ENCODE data around the gene SSC5D. TPM values are rescaled to one million over a fixed set of nuclear protein-coding genes. Genes with fewer than 3 reads are reported as not detected.

SSC5D gene
- total RNA-seq, 1 donor from 2014 or later = 46.8 TPM

GRCh38 chr19:55539090-55539984 is 51.1 kb downstream of the SSC5D start:
- DNase-seq (ENCODE audit: low read depth) = no peak
- TF ChIP-seq CTCF (IDR thresholded peaks at IDR 0.05; ENCODE audit: insufficient read depth, low read depth, low read length) = no peak
- Histone ChIP-seq H3K27ac (ENCODE audit: low read depth, low read length) (no peak overlapping the region), H3K9ac (ENCODE audit: low read length) (no peak overlapping the region), H3K36me3 (ENCODE audit: insufficient read depth, low read length) (no peaks in the 10 kb centered on the region), H3K4me2 (ENCODE audit: low read length) (no peak overlapping the region), H3K4me3 (ENCODE audit: insufficient read depth, low read depth, low read length) (no peak overlapping the region), H3K79me2 (ENCODE audit: insufficient read depth, low read length) (no peaks in the 10 kb centered on the region), H3K27me3 (ENCODE audit: insufficient read depth, low read length) (no peaks in the 10 kb centered on the region), H3K4me1 (ENCODE audit: insufficient read depth, low read length) (no peaks in the 10 kb centered on the region), H3K9me3 (ENCODE audit: insufficient read depth, low read depth, low read length) (no peaks in the 10 kb centered on the region), H2AFZ (ENCODE audit: low read depth, low read length) (no peak overlapping the region), H4K20me1 (ENCODE audit: insufficient read depth, low read length) (no peaks in the 10 kb centered on the region)
- Mint-ChIP-seq H3K4me3 (ENCODE audit: unreplicated experiment) (no peak overlapping the region), H3K27me3 (ENCODE audit: low read depth, unreplicated experiment) (peaks cover 8% of the 10 kb centered on the region), H3K36me3 (ENCODE audit: low read depth, unreplicated experiment) (no peaks in the 10 kb centered on the region), H3K4me1 (ENCODE audit: low read depth, unreplicated experiment) (peaks cover 2% of the 10 kb centered on the region), H3K27ac (ENCODE audit: unreplicated experiment) (no peak overlapping the region), H3K9me3 (ENCODE audit: unreplicated experiment) (peaks cover 2% of the 10 kb centered on the region)
- no peak for FAIRE-seq

GRCh38 chr19:55540619-55541018 is 52.4 kb downstream of the SSC5D start:
- Histone ChIP-seq H3K4me2 (ENCODE audit: low read length) (no peak overlapping the region), H3K9me3 (ENCODE audit: insufficient read depth, low read depth, low read length) (no peaks in the 10 kb centered on the region), H3K79me2 (ENCODE audit: insufficient read depth, low read length) (no peaks in the 10 kb centered on the region), H4K20me1 (ENCODE audit: insufficient read depth, low read length) (no peaks in the 10 kb centered on the region), H3K27me3 (ENCODE audit: insufficient read depth, low read length) (no peaks in the 10 kb centered on the region), H2AFZ (ENCODE audit: low read depth, low read length) (no peak overlapping the region), H3K27ac (ENCODE audit: low read depth, low read length) (no peak overlapping the region), H3K36me3 (ENCODE audit: insufficient read depth, low read length) (no peaks in the 10 kb centered on the region), H3K4me3 (ENCODE audit: insufficient read depth, low read depth, low read length) (no peak overlapping the region), H3K9ac (ENCODE audit: low read length) (no peak overlapping the region), H3K4me1 (ENCODE audit: insufficient read depth, low read length) (no peaks in the 10 kb centered on the region)
- no peak for FAIRE-seq
- no peak for DNase-seq (ENCODE audit: low read depth)
- Mint-ChIP-seq H3K36me3 (ENCODE audit: low read depth, unreplicated experiment) (peaks cover 1% of the 10 kb centered on the region), H3K4me3 (ENCODE audit: unreplicated experiment) (no peak overlapping the region), H3K4me1 (ENCODE audit: low read depth, unreplicated experiment) (peaks cover 6% of the 10 kb centered on the region), H3K27ac (ENCODE audit: unreplicated experiment) (no peak overlapping the region), H3K27me3 (ENCODE audit: low read depth, unreplicated experiment) (peaks cover 8% of the 10 kb centered on the region), H3K9me3 (ENCODE audit: unreplicated experiment) (peaks cover 2% of the 10 kb centered on the region)
- TF ChIP-seq EZH2 (IDR thresholded peaks at IDR 0.05; ENCODE audit: insufficient read depth, low read length) = no peak
- TF ChIP-seq CTCF (IDR thresholded peaks at IDR 0.05; ENCODE audit: insufficient read depth, low read depth, low read length) = no peak

GRCh38 chr19:55541091-55541490 is 52.9 kb downstream of the SSC5D start:
- H3K4me2 ChIP-seq (ENCODE audit: low read length) = no peak overlapping the region
- H3K9ac ChIP-seq (ENCODE audit: low read length) = no peak overlapping the region
- Mint-ChIP-seq H3K27me3 (ENCODE audit: low read depth, unreplicated experiment) (peaks cover 8% of the 10 kb centered on the region), H3K9me3 (ENCODE audit: unreplicated experiment) (peaks cover 2% of the 10 kb centered on the region), H3K36me3 (ENCODE audit: low read depth, unreplicated experiment) (peaks cover 2% of the 10 kb centered on the region), H3K27ac (ENCODE audit: unreplicated experiment) (no peak overlapping the region), H3K4me3 (ENCODE audit: unreplicated experiment) (no peak overlapping the region), H3K4me1 (ENCODE audit: low read depth, unreplicated experiment) (peaks cover 10% of the 10 kb centered on the region)
- H3K36me3 ChIP-seq (ENCODE audit: insufficient read depth, low read length) = no peaks in the 10 kb centered on the region
- DNase-seq (ENCODE audit: low read depth) (no peak), FAIRE-seq (no peak)
- no peaks in the 10 kb centered on the region for H3K27me3 ChIP-seq (ENCODE audit: insufficient read depth, low read length)
- H2AFZ ChIP-seq (ENCODE audit: low read depth, low read length) = no peak overlapping the region
- H4K20me1 ChIP-seq (ENCODE audit: insufficient read depth, low read length) = no peaks in the 10 kb centered on the region
- no peaks in the 10 kb centered on the region for H3K79me2 ChIP-seq (ENCODE audit: insufficient read depth, low read length)
- TF ChIP-seq EZH2 (IDR thresholded peaks at IDR 0.05; ENCODE audit: insufficient read depth, low read length) (no peak), CTCF (IDR thresholded peaks at IDR 0.05; ENCODE audit: insufficient read depth, low read depth, low read length) (no peak)
- H3K27ac ChIP-seq (ENCODE audit: low read depth, low read length) = no peak overlapping the region
- H3K4me1 ChIP-seq (ENCODE audit: insufficient read depth, low read length) = no peaks in the 10 kb centered on the region
- no peaks in the 10 kb centered on the region for H3K9me3 ChIP-seq (ENCODE audit: insufficient read depth, low read depth, low read length)
- no peak overlapping the region for H3K4me3 ChIP-seq (ENCODE audit: insufficient read depth, low read depth, low read length)
